Measurements from ENCODE around the gene CD2AP. TPM values are rescaled to one million over a fixed set of nuclear protein-coding genes. Genes with fewer than 3 reads are reported as not detected.
A peak's percentile ranks its signal among the peaks of the same experiment; 100 is the strongest.

Gene CD2AP
- total RNA-seq, 3 donors from 2014 or later = 61.7 to 173 (median 104) TPM

- Histone ChIP-seq H3K9me3 (no peaks in the 10 kb centered on the region), H3K36me3 (ENCODE audit: low read depth) (no peaks in the 10 kb centered on the region), H3K4me3 (no peak overlapping the region), H3K4me1 (ENCODE audit: low read depth) (no peaks in the 10 kb centered on the region)
- no peak for DNase-seq
- peak; percentile 34 for ATAC-seq
- intact Hi-C loops (cut with DNase I, micrococcal nuclease) = no loop called here
- no peak for TF ChIP-seq CTCF (IDR thresholded peaks at IDR 0.05)
These were observed 144.4 kb downstream of the CD2AP start for GRCh38 chr6:47621838-47622449.

GRCh38 chr6:47626782-47627181 is 149.2 kb downstream of the CD2AP start:
- intact Hi-C loops (cut with DNase I, micrococcal nuclease) = no loop called here
- Histone ChIP-seq H3K4me3 (no peak overlapping the region), H3K36me3 (ENCODE audit: low read depth) (no peaks in the 10 kb centered on the region), H3K9me3 (no peaks in the 10 kb centered on the region), H3K4me1 (ENCODE audit: low read depth) (no peaks in the 10 kb centered on the region)
- no peak for TF ChIP-seq CTCF (IDR thresholded peaks at IDR 0.05)
- ATAC-seq (no peak), DNase-seq (no peak)

GRCh38 chr6:47628448-47629272 is 151.1 kb downstream of the CD2AP start:
- no peak overlapping the region for H3K4me3 ChIP-seq
- no peak for TF ChIP-seq CTCF (IDR thresholded peaks at IDR 0.05)
- intact Hi-C loops (cut with DNase I, micrococcal nuclease) = no loop called here
- no peaks in the 10 kb centered on the region for H3K9me3 ChIP-seq
- peaks cover 12% of the 10 kb centered on the region for H3K4me1 ChIP-seq (ENCODE audit: low read depth)
- ATAC-seq (no peak), DNase-seq (no peak)
- no peaks in the 10 kb centered on the region for H3K36me3 ChIP-seq (ENCODE audit: low read depth)

GRCh38 chr6:47629954-47630353 is 152.4 kb downstream of the CD2AP start:
- intact Hi-C loops (cut with DNase I, micrococcal nuclease) = loop anchor here (5.0 kb wide), 2 partner anchors 102 to 147 kb away; no protein-coding TSS in a partner anchor
- no peak for DNase-seq
- ATAC-seq = no peak
- H3K4me3 ChIP-seq = no peak overlapping the region
- no peaks in the 10 kb centered on the region for H3K9me3 ChIP-seq
- peaks cover 19% of the 10 kb centered on the region for H3K4me1 ChIP-seq (ENCODE audit: low read depth)
- TF ChIP-seq CTCF (IDR thresholded peaks at IDR 0.05) = no peak
- H3K36me3 ChIP-seq (ENCODE audit: low read depth) = no peaks in the 10 kb centered on the region

DNA sequence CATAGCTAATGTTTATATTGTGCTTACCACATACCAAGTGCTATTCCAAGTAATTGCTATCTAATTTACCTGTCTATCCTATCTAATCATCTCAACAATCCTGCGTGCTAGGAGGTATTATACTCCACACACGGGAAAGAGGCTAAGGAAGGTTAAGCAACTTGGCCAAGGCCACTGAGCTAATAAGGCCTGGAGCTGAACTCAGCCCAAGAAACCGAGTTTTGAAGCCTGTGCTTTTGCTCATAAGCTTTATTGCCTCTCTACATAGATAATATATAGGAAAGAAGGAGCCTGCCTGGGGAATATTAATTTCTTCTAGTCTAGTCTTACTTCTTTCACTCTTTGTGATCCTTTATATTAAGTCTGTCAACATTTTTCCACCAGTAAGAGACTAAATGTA is 153.0 kb downstream of the CD2AP start:
- Histone ChIP-seq H3K9me3 (no peaks in the 10 kb centered on the region), H3K4me1 (ENCODE audit: low read depth) (peaks cover 22% of the 10 kb centered on the region), H3K4me3 (no peak overlapping the region), H3K36me3 (ENCODE audit: low read depth) (no peaks in the 10 kb centered on the region)
- no peak for TF ChIP-seq CTCF (IDR thresholded peaks at IDR 0.05)
- DNase-seq (no peak), ATAC-seq (no peak)
- intact Hi-C loops (cut with DNase I, micrococcal nuclease) = loop anchor here (5.0 kb wide), 2 partner anchors 102 to 147 kb away; no protein-coding TSS in a partner anchor
